Epithelial cell of esophagus (primary cell): ENCODE data around the gene NFIA.
A peak's percentile ranks its signal among the peaks of the same experiment; 100 is the strongest.

ENCODE experiments used
- DNase-seq: peaks from one replicate; pipeline ENCODE4 v3.0.0; 2010; ENCODE audit warnings: low read depth
- H3K4me3 ChIP-seq: 2 replicates; pipeline ENCODE4 v1.5.1; 2011; ENCODE audit warnings: mild to moderate bottlenecking, low read length, control low read depth
- TF ChIP-seq, protein P1 (sequence below): IDR thresholded peaks from 2 replicates; pipeline ENCODE4 v1.5.1; 2011; ENCODE audit warnings: low read depth, mild to moderate bottlenecking, low read length, control low read depth, inconsistent platforms; ENCODE audit not compliant: insufficient read depth; ENCODE audit errors: missing control alignments

Gene NFIA

DNA sequence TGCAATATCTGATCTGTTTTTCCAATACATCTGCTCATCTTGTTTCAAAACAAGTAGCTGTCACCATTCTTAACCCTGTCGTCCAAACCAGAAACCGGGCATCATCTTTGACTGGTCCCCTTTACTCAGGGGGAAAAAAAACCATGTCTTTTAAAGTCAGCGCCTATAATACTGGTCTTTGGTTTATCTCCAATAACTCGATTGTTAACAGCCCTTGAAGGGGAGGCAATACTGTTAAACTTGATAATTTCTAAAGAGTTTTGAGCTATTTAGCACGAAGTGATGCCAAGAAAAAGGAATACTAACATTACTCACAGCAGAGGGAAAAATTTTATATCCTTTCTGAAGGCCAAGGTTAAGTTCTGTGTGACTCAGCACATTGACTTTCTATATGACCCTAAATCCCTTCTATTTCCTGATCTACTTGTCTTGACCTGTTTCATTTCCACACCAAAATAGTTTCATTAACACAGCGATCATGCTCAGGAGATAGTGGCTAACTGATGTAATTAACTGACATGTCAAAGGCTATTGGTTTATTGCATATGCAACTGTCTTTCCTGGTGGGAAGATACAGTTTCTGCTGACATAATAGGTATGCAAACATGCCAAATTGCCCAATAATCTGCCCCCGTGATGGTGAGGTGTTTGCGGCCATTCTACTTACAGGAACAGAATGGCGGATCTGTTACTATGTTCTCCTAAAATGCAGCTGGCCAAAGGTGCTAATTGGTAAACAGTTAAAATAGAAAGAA lies 59.1 kb downstream of the NFIA start:
- no peak overlapping the region for H3K4me3 ChIP-seq
- DNase-seq, result peak; percentile 97
- TF ChIP-seq, protein P1, sequence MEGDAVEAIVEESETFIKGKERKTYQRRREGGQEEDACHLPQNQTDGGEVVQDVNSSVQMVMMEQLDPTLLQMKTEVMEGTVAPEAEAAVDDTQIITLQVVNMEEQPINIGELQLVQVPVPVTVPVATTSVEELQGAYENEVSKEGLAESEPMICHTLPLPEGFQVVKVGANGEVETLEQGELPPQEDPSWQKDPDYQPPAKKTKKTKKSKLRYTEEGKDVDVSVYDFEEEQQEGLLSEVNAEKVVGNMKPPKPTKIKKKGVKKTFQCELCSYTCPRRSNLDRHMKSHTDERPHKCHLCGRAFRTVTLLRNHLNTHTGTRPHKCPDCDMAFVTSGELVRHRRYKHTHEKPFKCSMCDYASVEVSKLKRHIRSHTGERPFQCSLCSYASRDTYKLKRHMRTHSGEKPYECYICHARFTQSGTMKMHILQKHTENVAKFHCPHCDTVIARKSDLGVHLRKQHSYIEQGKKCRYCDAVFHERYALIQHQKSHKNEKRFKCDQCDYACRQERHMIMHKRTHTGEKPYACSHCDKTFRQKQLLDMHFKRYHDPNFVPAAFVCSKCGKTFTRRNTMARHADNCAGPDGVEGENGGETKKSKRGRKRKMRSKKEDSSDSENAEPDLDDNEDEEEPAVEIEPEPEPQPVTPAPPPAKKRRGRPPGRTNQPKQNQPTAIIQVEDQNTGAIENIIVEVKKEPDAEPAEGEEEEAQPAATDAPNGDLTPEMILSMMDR, result no peak

DNA sequence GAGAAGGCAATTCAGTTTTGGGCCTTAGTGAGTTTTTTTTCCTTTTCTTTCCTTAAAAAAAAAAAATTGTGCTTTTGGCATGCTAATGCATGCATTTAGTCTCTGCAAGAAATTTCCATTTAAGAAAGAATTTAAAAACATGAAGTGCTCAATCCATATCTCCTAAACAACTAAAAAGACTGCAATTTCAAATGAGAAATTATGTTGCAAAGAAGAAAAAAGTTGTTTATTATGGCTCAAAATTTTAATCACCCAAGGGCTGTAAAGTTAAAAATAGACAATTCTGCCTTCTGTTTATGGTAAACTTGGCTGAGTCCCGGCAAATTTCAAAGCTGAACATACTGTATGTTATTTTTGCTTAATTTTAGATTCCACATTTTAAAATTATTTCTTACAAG lies 59.7 kb downstream of the NFIA start:
- no peak overlapping the region for H3K4me3 ChIP-seq
- no peak for DNase-seq
- TF ChIP-seq, protein P1, result no peak

DNA sequence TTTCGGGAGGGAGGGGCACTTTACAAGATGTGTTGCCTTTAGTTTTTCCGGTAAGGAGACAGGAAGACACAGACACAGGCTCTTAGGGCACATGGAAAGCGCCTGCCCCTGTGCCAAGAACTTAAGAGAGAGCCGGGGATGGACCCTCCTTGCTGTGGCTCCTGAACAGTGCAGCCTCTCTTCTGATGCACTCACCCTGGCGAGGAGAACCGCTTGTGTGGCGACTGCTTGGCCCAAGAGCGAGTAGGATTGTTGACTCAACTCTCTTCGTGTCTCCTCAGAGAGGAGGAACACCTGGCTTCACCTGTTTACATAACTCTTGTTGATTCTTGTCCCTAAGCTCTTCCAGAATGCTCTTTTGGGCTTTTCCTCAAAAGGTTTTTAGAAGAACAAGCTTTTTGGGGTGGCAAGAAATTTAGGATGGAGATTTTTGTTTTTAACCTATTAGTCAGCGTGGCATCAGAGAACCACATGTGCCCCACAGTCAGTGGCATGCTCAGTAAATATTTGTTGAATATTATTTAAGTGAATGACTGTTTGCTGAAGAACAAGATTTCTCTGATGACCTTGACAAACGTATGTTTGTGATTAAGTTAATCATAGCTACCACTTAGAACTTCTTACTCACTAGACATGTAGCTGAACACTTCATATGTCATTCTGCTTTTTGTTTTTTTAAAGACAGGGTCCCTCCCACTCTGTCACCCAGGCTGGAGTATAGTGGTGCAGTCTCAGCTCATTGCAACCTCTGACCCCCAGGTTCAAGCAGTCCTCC lies 60.6 kb downstream of the NFIA start:
- no peak overlapping the region for H3K4me3 ChIP-seq
- TF ChIP-seq, protein P1, result no peak
- peak; percentile 85 for DNase-seq

DNA sequence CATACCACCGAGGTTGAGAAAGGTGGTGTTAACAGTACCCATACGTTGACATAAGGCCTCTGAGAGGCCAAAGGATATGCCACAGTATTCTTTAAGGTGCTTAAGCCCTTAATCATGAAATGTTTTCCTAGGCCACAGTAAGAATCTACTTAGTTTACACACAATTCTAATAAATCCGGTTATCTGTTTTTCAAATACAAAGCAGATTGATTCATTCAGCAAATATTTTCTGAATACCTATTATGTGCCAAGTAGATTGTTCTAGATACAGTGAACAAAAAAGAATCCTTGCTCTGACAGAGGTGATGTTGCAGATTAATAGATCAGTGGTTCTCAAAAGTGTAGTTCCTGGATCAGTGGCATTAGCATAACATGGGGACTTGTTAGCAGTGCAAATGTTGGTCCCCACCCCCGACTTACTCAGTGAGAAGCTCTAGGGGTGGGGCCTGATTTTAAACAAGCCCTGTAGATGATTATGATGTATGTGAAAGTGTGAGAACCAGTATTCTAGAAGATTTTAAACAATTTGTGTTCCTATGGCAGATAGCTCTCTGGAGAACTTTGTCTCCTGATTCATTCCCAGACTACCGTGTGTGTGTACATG lies 61.6 kb downstream of the NFIA start:
- peak; percentile 45 for DNase-seq
- H3K4me3 ChIP-seq, result no peak overlapping the region
- TF ChIP-seq, protein P1, result no peak

DNA sequence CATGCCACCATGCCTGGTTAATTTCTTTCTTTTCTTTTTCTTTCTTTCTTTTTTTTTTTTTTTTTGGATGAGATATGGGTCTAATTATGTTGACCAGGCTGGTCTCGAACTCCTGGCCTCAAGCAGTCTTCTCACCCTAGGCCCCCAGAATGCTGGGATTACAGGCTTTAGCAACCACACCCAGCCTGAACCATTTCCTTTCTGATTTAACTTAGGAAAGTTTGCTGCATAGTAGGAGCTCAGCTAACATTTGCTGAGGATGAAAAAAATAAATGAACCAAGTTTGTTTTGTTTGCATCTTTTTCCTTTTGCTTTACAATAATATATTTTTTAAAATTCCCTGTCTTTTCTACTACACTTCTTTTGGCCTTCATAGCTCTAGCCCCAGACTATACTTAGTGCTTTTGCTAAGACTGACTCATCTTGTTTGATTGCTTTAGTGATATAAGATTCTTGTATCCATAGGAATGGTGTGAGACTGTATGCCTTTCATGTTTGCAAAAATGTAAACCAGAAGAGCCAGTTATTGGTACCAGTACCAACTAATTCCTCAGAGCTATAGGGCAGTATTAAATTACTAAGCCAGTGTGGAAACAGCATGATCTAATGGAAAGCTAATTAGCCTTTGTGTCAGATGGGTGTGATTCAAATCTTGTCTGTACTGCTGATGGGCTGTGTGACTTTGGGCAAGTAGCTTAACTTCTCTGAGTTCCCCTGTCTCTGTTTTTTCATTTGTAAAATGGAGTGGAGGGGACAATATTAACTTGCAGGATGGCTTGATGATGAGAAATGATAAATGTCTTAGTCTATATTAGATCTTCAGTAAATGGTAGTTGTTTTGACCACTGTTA lies 66.9 kb downstream of the NFIA start:
- TF ChIP-seq, protein P1, result no peak
- no peak overlapping the region for H3K4me3 ChIP-seq
- DNase-seq, result peak; percentile 96

DNA sequence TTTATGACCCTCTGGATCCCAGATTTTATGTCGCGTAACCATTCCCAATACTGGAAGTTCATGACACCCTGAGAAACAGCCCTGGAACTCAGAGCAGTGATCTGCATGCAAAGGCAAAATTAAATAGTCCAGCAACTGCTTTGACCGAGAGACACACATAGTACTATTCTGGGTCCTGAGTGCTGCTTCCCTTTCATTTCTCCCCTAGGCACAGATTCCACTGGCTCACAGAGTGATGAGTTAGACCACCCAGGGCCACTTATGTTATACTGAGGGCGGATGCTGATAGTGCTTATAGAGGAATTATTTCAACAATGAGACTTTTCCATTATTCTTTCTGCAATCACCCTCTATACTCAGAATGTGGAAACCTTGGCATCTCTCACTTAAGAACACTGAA lies 69.2 kb downstream of the NFIA start:
- no peak overlapping the region for H3K4me3 ChIP-seq
- TF ChIP-seq, protein P1, result no peak
- DNase-seq, result no peak
